ENCODE data around the gene MGST3. TPM values are rescaled to one million over a fixed set of nuclear protein-coding genes. Genes with fewer than 3 reads are reported as not detected.

Gene MGST3
- total and polyA plus RNA-seq, 2 experiments from 2014 or later = 84.5 to 262 TPM

DNA sequence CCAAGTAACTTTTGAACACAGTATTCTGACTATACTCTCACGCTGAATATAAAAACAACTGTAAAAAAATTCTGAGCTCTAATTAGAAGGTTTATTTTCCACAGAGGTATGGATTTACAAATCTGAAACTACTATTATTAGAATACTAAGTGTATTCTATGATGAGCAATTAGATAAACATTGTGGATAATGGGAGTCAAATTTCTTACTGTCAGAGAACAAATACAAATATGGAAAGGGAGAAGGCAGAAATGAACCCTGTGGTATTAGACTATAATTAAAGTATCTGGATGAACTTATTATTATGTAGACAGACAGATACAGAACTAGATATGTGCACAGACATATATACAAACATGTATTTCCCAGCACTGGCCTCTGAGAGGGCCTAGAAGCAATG lies 44.8 kb downstream of the MGST3 start:
- no peak overlapping the region for H3K4me3 ChIP-seq
- peaks cover 5% of the 10 kb centered on the region; the same call in 1 of the 2 replicates for H4K20me1 ChIP-seq (replicated peaks; ENCODE audit: insufficient read depth)
- H3F3A ChIP-seq (replicated peaks; ENCODE audit: low read depth) = no peaks in the 10 kb centered on the region
- TF ChIP-seq JUNB (IDR thresholded peaks at IDR 0.05; ENCODE audit: unreplicated experiment) = no peak
- TF ChIP-seq, protein P1, sequence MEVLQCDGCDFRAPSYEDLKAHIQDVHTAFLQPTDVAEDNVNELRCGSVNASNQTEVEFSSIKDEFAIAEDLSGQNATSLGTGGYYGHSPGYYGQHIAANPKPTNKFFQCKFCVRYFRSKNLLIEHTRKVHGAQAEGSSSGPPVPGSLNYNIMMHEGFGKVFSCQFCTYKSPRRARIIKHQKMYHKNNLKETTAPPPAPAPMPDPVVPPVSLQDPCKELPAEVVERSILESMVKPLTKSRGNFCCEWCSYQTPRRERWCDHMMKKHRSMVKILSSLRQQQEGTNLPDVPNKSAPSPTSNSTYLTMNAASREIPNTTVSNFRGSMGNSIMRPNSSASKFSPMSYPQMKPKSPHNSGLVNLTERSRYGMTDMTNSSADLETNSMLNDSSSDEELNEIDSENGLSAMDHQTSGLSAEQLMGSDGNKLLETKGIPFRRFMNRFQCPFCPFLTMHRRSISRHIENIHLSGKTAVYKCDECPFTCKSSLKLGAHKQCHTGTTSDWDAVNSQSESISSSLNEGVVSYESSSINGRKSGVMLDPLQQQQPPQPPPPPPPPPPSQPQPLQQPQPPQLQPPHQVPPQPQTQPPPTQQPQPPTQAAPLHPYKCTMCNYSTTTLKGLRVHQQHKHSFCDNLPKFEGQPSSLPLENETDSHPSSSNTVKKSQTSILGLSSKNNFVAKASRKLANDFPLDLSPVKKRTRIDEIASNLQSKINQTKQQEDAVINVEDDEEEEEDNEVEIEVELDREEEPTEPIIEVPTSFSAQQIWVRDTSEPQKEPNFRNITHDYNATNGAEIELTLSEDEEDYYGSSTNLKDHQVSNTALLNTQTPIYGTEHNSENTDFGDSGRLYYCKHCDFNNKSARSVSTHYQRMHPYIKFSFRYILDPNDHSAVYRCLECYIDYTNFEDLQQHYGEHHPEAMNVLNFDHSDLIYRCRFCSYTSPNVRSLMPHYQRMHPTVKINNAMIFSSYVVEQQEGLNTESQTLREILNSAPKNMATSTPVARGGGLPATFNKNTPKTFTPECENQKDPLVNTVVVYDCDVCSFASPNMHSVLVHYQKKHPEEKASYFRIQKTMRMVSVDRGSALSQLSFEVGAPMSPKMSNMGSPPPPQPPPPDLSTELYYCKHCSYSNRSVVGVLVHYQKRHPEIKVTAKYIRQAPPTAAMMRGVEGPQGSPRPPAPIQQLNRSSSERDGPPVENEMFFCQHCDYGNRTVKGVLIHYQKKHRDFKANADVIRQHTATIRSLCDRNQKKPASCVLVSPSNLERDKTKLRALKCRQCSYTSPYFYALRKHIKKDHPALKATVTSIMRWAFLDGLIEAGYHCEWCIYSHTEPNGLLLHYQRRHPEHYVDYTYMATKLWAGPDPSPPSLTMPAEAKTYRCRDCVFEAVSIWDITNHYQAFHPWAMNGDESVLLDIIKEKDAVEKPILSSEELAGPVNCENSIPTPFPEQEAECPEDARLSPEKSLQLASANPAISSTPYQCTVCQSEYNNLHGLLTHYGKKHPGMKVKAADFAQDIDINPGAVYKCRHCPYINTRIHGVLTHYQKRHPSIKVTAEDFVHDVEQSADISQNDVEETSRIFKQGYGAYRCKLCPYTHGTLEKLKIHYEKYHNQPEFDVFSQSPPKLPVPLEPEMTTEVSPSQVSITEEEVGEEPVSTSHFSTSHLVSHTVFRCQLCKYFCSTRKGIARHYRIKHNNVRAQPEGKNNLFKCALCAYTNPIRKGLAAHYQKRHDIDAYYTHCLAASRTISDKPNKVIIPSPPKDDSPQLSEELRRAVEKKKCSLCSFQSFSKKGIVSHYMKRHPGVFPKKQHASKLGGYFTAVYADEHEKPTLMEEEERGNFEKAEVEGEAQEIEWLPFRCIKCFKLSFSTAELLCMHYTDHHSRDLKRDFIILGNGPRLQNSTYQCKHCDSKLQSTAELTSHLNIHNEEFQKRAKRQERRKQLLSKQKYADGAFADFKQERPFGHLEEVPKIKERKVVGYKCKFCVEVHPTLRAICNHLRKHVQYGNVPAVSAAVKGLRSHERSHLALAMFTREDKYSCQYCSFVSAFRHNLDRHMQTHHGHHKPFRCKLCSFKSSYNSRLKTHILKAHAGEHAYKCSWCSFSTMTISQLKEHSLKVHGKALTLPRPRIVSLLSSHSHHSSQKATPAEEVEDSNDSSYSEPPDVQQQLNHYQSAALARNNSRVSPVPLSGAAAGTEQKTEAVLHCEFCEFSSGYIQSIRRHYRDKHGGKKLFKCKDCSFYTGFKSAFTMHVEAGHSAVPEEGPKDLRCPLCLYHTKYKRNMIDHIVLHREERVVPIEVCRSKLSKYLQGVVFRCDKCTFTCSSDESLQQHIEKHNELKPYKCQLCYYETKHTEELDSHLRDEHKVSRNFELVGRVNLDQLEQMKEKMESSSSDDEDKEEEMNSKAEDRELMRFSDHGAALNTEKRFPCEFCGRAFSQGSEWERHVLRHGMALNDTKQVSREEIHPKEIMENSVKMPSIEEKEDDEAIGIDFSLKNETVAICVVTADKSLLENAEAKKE (CRISPR knock-in tag; IDR thresholded peaks at IDR 0.05) = no peak
- TF ChIP-seq ZNF114 (CRISPR knock-in tag; IDR thresholded peaks at IDR 0.05) = no peak
- no peak for TF ChIP-seq EZH2 (IDR thresholded peaks at IDR 0.05; ENCODE audit: low read depth, unreplicated experiment)
- no peak for TF ChIP-seq REST (IDR thresholded peaks at IDR 0.05; ENCODE audit: unreplicated experiment)
- TF ChIP-seq, protein P2, sequence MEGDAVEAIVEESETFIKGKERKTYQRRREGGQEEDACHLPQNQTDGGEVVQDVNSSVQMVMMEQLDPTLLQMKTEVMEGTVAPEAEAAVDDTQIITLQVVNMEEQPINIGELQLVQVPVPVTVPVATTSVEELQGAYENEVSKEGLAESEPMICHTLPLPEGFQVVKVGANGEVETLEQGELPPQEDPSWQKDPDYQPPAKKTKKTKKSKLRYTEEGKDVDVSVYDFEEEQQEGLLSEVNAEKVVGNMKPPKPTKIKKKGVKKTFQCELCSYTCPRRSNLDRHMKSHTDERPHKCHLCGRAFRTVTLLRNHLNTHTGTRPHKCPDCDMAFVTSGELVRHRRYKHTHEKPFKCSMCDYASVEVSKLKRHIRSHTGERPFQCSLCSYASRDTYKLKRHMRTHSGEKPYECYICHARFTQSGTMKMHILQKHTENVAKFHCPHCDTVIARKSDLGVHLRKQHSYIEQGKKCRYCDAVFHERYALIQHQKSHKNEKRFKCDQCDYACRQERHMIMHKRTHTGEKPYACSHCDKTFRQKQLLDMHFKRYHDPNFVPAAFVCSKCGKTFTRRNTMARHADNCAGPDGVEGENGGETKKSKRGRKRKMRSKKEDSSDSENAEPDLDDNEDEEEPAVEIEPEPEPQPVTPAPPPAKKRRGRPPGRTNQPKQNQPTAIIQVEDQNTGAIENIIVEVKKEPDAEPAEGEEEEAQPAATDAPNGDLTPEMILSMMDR (conservative IDR thresholded peaks at IDR 0.05; ENCODE audit: low read depth in 2 of 2) = no peak
- no peak for TF ChIP-seq EZH2phosphoT487 (IDR thresholded peaks at IDR 0.05; ENCODE audit: unreplicated experiment)
- no peak for TF ChIP-seq ETS1 (IDR thresholded peaks at IDR 0.05)
- TF ChIP-seq CREB1 (CRISPR knock-in tag; IDR thresholded peaks at IDR 0.05; ENCODE audit: low read depth) = no peak
- TF ChIP-seq STAT1 (IDR thresholded peaks at IDR 0.05; ENCODE audit: unreplicated experiment) = no peak
- no peak for TF ChIP-seq NANOG (IDR thresholded peaks at IDR 0.05; ENCODE audit: borderline replicate concordance)
- no peak for TF ChIP-seq ZNF331 (CRISPR knock-in tag; IDR thresholded peaks at IDR 0.05; ENCODE audit: low read depth)
- ATAC-seq (no peak), DNase-seq (ENCODE audit: low spot score) (no peak)
- no peak overlapping the region for H3K27ac ChIP-seq (ENCODE audit: low read depth)
- H3K36me3 ChIP-seq (ENCODE audit: insufficient read depth) = peaks cover 27% of the 10 kb centered on the region
- no peaks in the 10 kb centered on the region for H3K27me3 Mint-ChIP-seq (ENCODE audit: insufficient read depth, low read depth, poor library complexity)
- no peak overlapping the region for H3K4me3 Mint-ChIP-seq
- no peaks in the 10 kb centered on the region for H3K4me1 ChIP-seq (ENCODE audit: insufficient read depth)
- peaks cover 61% of the 10 kb centered on the region for H3K36me3 Mint-ChIP-seq (ENCODE audit: low read depth)
- no peaks in the 10 kb centered on the region for H3K4me1 Mint-ChIP-seq
- H3K27me3 ChIP-seq (ENCODE audit: insufficient read depth) = no peaks in the 10 kb centered on the region
- H3K27ac Mint-ChIP-seq = no peak overlapping the region
- H2AFZ ChIP-seq = no peak overlapping the region
- no peak overlapping the region for H3K4me2 ChIP-seq
- H3K79me2 ChIP-seq (replicated peaks; ENCODE audit: insufficient read depth) = no peaks in the 10 kb centered on the region
- H3K9me3 Mint-ChIP-seq = no peaks in the 10 kb centered on the region
- no peaks in the 10 kb centered on the region for H3K9me2 ChIP-seq (ENCODE audit: insufficient read depth)
